GM21423 (cell line): ENCODE measurements around the gene NPHP1.
"Not testable (repeated sequence)": the region's sequence is repeated elsewhere in the genome, so short reads cannot be mapped to it uniquely, and the experiment has no call there.

Source experiments
- ATAC-seq: cut with Tn5 transposase; IDR thresholded peaks from one replicate; pipeline ENCODE4 v1.9.1; 2021; ENCODE audit warnings: mild to moderate bottlenecking, moderate library complexity; ENCODE audit not compliant: unreplicated experiment

Gene NPHP1

GRCh38 chr2:110131166-110131565 is 73.6 kb downstream of the NPHP1 start:
- no peak for ATAC-seq

GRCh38 chr2:110130757-110131156 is 74.1 kb downstream of the NPHP1 start:
- no peak for ATAC-seq

GRCh38 chr2:110126906-110127305 is 77.9 kb downstream of the NPHP1 start:
- ATAC-seq, result no peak

- no peak for ATAC-seq
These were observed 78.6 kb downstream of the NPHP1 start for GRCh38 chr2:110126086-110126773.

- no peak for ATAC-seq
These were observed 79.7 kb downstream of the NPHP1 start for GRCh38 chr2:110124939-110125691.

- no peak for ATAC-seq
These were observed 80.6 kb downstream of the NPHP1 start for GRCh38 chr2:110124038-110124825.

GRCh38 chr2:110121592-110121991 is 83.2 kb downstream of the NPHP1 start:
- no peak for ATAC-seq

GRCh38 chr2:110121052-110121334 is 83.8 kb downstream of the NPHP1 start:
- no peak for ATAC-seq

- ATAC-seq, result no peak
These were observed 84.4 kb downstream of the NPHP1 start for GRCh38 chr2:110120171-110121051.

- no peak for ATAC-seq
These were observed 88.6 kb downstream of the NPHP1 start for GRCh38 chr2:110116033-110116710.

GRCh38 chr2:110115291-110116032 is 89.4 kb downstream of the NPHP1 start, which contains the start of gene MALL:
Gene MALL (minus strand): TSS chr2:110115822. CDS start chr2:110115792, 30 bp downstream.
- no peak for ATAC-seq

GRCh38 chr2:110114831-110115255 is 90.0 kb downstream of the NPHP1 start:
- no peak for ATAC-seq

GRCh38 chr2:110113961-110114591 is 90.7 kb downstream of the NPHP1 start:
- ATAC-seq, result no peak

- ATAC-seq, result not testable (repeated sequence)
These were observed 96.5 kb downstream of the NPHP1 start for GRCh38 chr2:110108291-110108690.

GRCh38 chr2:110107092-110108079 is 97.4 kb downstream of the NPHP1 start:
- ATAC-seq, result no peak

GRCh38 chr2:110106642-110107041 is 98.2 kb downstream of the NPHP1 start:
- ATAC-seq, result no peak

- no peak for ATAC-seq
These were observed 99.0 kb downstream of the NPHP1 start for GRCh38 chr2:110105608-110106467.
